ENCODE results near the gene DNAJC30. TPM values are rescaled to one million over a fixed set of nuclear protein-coding genes. Genes with fewer than 3 reads are reported as not detected.
"Not testable (repeated sequence)": the region's sequence is repeated elsewhere in the genome, so short reads cannot be mapped to it uniquely, and the experiment has no call there.

DNAJC30 gene
- total RNA-seq, 2 donors from 2014 or later: 10.6 to 11.5 TPM

GRCh38 chr7:73718438-73718881 lies 35.2 kb upstream of the DNAJC30 start:
- DNase-seq (peak in 1 of 3 donors; percentile 28), ATAC-seq (no peak)
- Mint-ChIP-seq H3K27me3 (no peaks in the 10 kb centered on the region), H3K27ac (peak overlapping the region; percentile 67), H3K4me3 (peak overlapping the region; percentile 96), H3K4me1 (peaks cover 18% of the 10 kb centered on the region), H3K36me3 (ENCODE audit: low read depth) (no peaks in the 10 kb centered on the region)
- no peaks in the 10 kb centered on the region for H3K9me3 ChIP-seq (ENCODE audit: control insufficient read depth, low read length, poor library complexity, severe bottlenecking)

GRCh38 chr7:73717991-73718405 lies 34.7 kb upstream of the DNAJC30 start:
- DNase-seq: peak; percentile 41 to 69 (median 55)
- Mint-ChIP-seq H3K4me3 (peak overlapping the region; percentile 96), H3K36me3 (ENCODE audit: low read depth) (no peaks in the 10 kb centered on the region), H3K4me1 (peaks cover 22% of the 10 kb centered on the region), H3K27me3 (no peaks in the 10 kb centered on the region), H3K27ac (peak overlapping the region; percentile 67)
- H3K9me3 ChIP-seq (ENCODE audit: control insufficient read depth, low read length, poor library complexity, severe bottlenecking): no peaks in the 10 kb centered on the region
- ATAC-seq: peak; percentile 85

GRCh38 chr7:73717025-73717807 lies 34.0 kb upstream of the DNAJC30 start:
- no peaks in the 10 kb centered on the region for H3K27me3 Mint-ChIP-seq
- H3K36me3 Mint-ChIP-seq (ENCODE audit: low read depth): no peaks in the 10 kb centered on the region
- ATAC-seq (no peak), DNase-seq (no peak)
- H3K4me1 Mint-ChIP-seq: peaks cover 28% of the 10 kb centered on the region
- H3K9me3 ChIP-seq (ENCODE audit: control insufficient read depth, low read length, poor library complexity, severe bottlenecking): no peaks in the 10 kb centered on the region
- H3K27ac Mint-ChIP-seq: peak overlapping the region; percentile 67
- peak overlapping the region; percentile 96 for H3K4me3 Mint-ChIP-seq

GRCh38 chr7:73716318-73716890 lies 33.2 kb upstream of the DNAJC30 start:
- H3K9me3 ChIP-seq (ENCODE audit: control insufficient read depth, low read length, poor library complexity, severe bottlenecking): no peaks in the 10 kb centered on the region
- no peak overlapping the region for H3K27ac Mint-ChIP-seq
- peaks cover 28% of the 10 kb centered on the region for H3K4me1 Mint-ChIP-seq
- ATAC-seq (no peak), DNase-seq (no peak)
- peak overlapping the region; percentile 33 for H3K4me3 Mint-ChIP-seq
- no peaks in the 10 kb centered on the region for H3K27me3 Mint-ChIP-seq
- no peaks in the 10 kb centered on the region for H3K36me3 Mint-ChIP-seq (ENCODE audit: low read depth)

GRCh38 chr7:73715648-73716317 lies 32.5 kb upstream of the DNAJC30 start:
- Mint-ChIP-seq H3K4me1 (peaks cover 29% of the 10 kb centered on the region), H3K36me3 (ENCODE audit: low read depth) (no peaks in the 10 kb centered on the region), H3K27me3 (no peaks in the 10 kb centered on the region), H3K27ac (no peak overlapping the region), H3K4me3 (no peak overlapping the region)
- DNase-seq (no peak), ATAC-seq (no peak)
- no peaks in the 10 kb centered on the region for H3K9me3 ChIP-seq (ENCODE audit: control insufficient read depth, low read length, poor library complexity, severe bottlenecking)

- not testable (repeated sequence) for H3K9me3 ChIP-seq (ENCODE audit: control insufficient read depth, low read length, poor library complexity, severe bottlenecking); H3K4me3 Mint-ChIP-seq; DNase-seq; ATAC-seq; H3K36me3 Mint-ChIP-seq (ENCODE audit: low read depth); H3K27me3 Mint-ChIP-seq
- peak overlapping the region; percentile 86 for H3K27ac Mint-ChIP-seq
- peaks cover 27% of the 10 kb centered on the region for H3K4me1 Mint-ChIP-seq
Measured at GRCh38 chr7:73713319-73713718, 30.1 kb upstream of the DNAJC30 start.

- Mint-ChIP-seq H3K4me1 (peaks cover 22% of the 10 kb centered on the region), H3K4me3 (no peak overlapping the region), H3K27me3 (no peaks in the 10 kb centered on the region), H3K36me3 (ENCODE audit: low read depth) (no peaks in the 10 kb centered on the region), H3K27ac (peak overlapping the region; percentile 86)
- ATAC-seq (no peak), DNase-seq (no peak)
- no peaks in the 10 kb centered on the region for H3K9me3 ChIP-seq (ENCODE audit: control insufficient read depth, low read length, poor library complexity, severe bottlenecking)
Measured at GRCh38 chr7:73712773-73713172, 29.5 kb upstream of the DNAJC30 start.

GRCh38 chr7:73708961-73709549 lies 25.8 kb upstream of the DNAJC30 start:
- Mint-ChIP-seq H3K4me1 (peaks cover 22% of the 10 kb centered on the region), H3K36me3 (ENCODE audit: low read depth) (no peaks in the 10 kb centered on the region), H3K4me3 (no peak overlapping the region), H3K27ac (peak overlapping the region; percentile 54), H3K27me3 (no peaks in the 10 kb centered on the region)
- H3K9me3 ChIP-seq (ENCODE audit: control insufficient read depth, low read length, poor library complexity, severe bottlenecking): no peaks in the 10 kb centered on the region
- DNase-seq (no peak), ATAC-seq (no peak)

GRCh38 chr7:73707045-73707631 lies 23.9 kb upstream of the DNAJC30 start:
- peaks cover 15% of the 10 kb centered on the region for H3K4me1 Mint-ChIP-seq
- no peaks in the 10 kb centered on the region for H3K36me3 Mint-ChIP-seq (ENCODE audit: low read depth)
- H3K27ac Mint-ChIP-seq: peak overlapping the region; percentile 66
- peak overlapping the region; percentile 25 for H3K4me3 Mint-ChIP-seq
- ATAC-seq (peak; percentile 28), DNase-seq (no peak)
- H3K27me3 Mint-ChIP-seq: no peaks in the 10 kb centered on the region
- H3K9me3 ChIP-seq (ENCODE audit: control insufficient read depth, low read length, poor library complexity, severe bottlenecking): no peaks in the 10 kb centered on the region

GRCh38 chr7:73706126-73707044 lies 23.1 kb upstream of the DNAJC30 start:
- DNase-seq (no peak), ATAC-seq (no peak)
- H3K27ac Mint-ChIP-seq: peak overlapping the region; percentile 66
- H3K36me3 Mint-ChIP-seq (ENCODE audit: low read depth): no peaks in the 10 kb centered on the region
- H3K4me3 Mint-ChIP-seq: peak overlapping the region; percentile 25
- no peaks in the 10 kb centered on the region for H3K27me3 Mint-ChIP-seq
- H3K4me1 Mint-ChIP-seq: peaks cover 20% of the 10 kb centered on the region
- no peaks in the 10 kb centered on the region for H3K9me3 ChIP-seq (ENCODE audit: control insufficient read depth, low read length, poor library complexity, severe bottlenecking)

- DNase-seq (no peak), ATAC-seq (no peak)
- Mint-ChIP-seq H3K27me3 (no peaks in the 10 kb centered on the region), H3K27ac (peak overlapping the region; percentile 66), H3K4me1 (peaks cover 17% of the 10 kb centered on the region), H3K4me3 (no peak overlapping the region), H3K36me3 (ENCODE audit: low read depth) (no peaks in the 10 kb centered on the region)
- H3K9me3 ChIP-seq (ENCODE audit: control insufficient read depth, low read length, poor library complexity, severe bottlenecking): no peaks in the 10 kb centered on the region
Measured at GRCh38 chr7:73705551-73705920, 22.3 kb upstream of the DNAJC30 start.

Data from T-helper 17 cell (primary cell).